ENCODE measurements around the gene CRELD1. TPM values are rescaled to one million over a fixed set of nuclear protein-coding genes. Genes with fewer than 3 reads are reported as not detected.

CRELD1 gene
- total and polyA plus RNA-seq, 9 of the 15 experiments (the other 6 are each of a cell fraction or from before 2014, with no cell fraction given): 3.3 to 25.8 (median 16.5) TPM

- TF ChIP-seq ELF1 (tag; IDR thresholded peaks at IDR 0.05) (no peak), ZHX1 (conservative IDR thresholded peaks at IDR 0.05; ENCODE audit: low read length) (no peak), MCM2 (IDR thresholded peaks at IDR 0.05; ENCODE audit: low read depth) (no peak), PYGO2 (tag; IDR thresholded peaks at IDR 0.05) (no peak), GTF2A2 (tag; IDR thresholded peaks at IDR 0.05) (no peak), ZNF699 (CRISPR knock-in tag; IDR thresholded peaks at IDR 0.05; ENCODE audit: insufficient replicate concordance) (no peak), ZNF280B (CRISPR knock-in tag; IDR thresholded peaks at IDR 0.05) (no peak), GMEB1 (CRISPR knock-in tag; IDR thresholded peaks at IDR 0.05) (no peak), STAT6 (CRISPR knock-in tag; IDR thresholded peaks at IDR 0.05) (no peak), EWSR1 (IDR thresholded peaks at IDR 0.05; ENCODE audit: borderline replicate concordance, low read depth, partially characterized antibody) (no peak), ATF7 (IDR thresholded peaks at IDR 0.05) (0 out of 2 replicates have a peak, but pooled peaks have one; percentile 43), L3MBTL2 (IDR thresholded peaks at IDR 0.05) (peak; percentile 84), PHF8 (IDR thresholded peaks at IDR 0.05; ENCODE audit: borderline replicate concordance, low read length) (no peak), MECOM (CRISPR knock-in tag; IDR thresholded peaks at IDR 0.05) (peak; percentile 76; the same call in 1 of the 2 replicates), THRB (CRISPR knock-in tag; conservative IDR thresholded peaks at IDR 0.05) (no peak), TAF1 (IDR thresholded peaks at IDR 0.05; ENCODE audit: control insufficient read depth, extremely low read depth, insufficient read depth, low read length, severe bottlenecking) (no peak), SRSF7 (optimal IDR thresholded peaks at IDR 0.05; ENCODE audit: low read depth, low read length) (no peak)
Measured at GRCh38 chr3:9884555-9885165, 49.0 kb upstream of the CRELD1 start (continued).
